Esophagus muscularis mucosa (tissue), 4 donors: Measurements from ENCODE around the gene SCARF2. TPM values are rescaled to one million over a fixed set of nuclear protein-coding genes. Genes with fewer than 3 reads are reported as not detected.
"Not testable (repeated sequence)": the region's sequence is repeated elsewhere in the genome, so short reads cannot be mapped to it uniquely, and the experiment has no call there.

Experiments used
- DNase-seq: peaks from one replicate; pipeline ENCODE4 v3.0.0-alpha.2; 2017; ENCODE audit errors: extremely low spot score
- H3K27ac ChIP-seq, 4 donors: fragments of 200-600 bp; sonication (generic); replicated peaks in 1 of 4; 1 replicate in 3 of 4; 2 replicates in 1 of 4; pipeline ENCODE4 v1.5.1; 2016 to 2019; ENCODE audit warnings: mild to moderate bottlenecking in 1 of 4
- H3K27me3 ChIP-seq, 4 donors: fragments of 200-600 bp; sonication (generic); one replicate each; pipeline versions ENCODE4 v1.5.1 to v1.6.0; 2016 to 2019
- H3K36me3 ChIP-seq, 4 donors: fragments of 200-600 bp; sonication (generic); one replicate each; pipeline ENCODE4 v1.5.1; 2016 to 2019
- H3K4me1 ChIP-seq, 4 donors: fragments of 200-600 bp; sonication (generic); one replicate each; pipeline ENCODE4 v1.5.1; 2016 to 2019
- H3K4me3 ChIP-seq, 4 donors: fragments of 200-600 bp; sonication (generic); 1 replicate in 2 of 4; 2 replicates in 2 of 4; pipeline ENCODE4 v1.5.1; 2016 to 2019; ENCODE audit warnings: mild to moderate bottlenecking in 4 of 4, moderate library complexity in 1 of 4
- H3K9me3 ChIP-seq, 4 donors: fragments of 200-600 bp; sonication (generic); 1 replicate in 3 of 4; 2 replicates in 1 of 4; pipeline ENCODE4 v1.5.1; 2016 to 2019
- EP300 ChIP-seq: sonication (generic); formaldehyde crosslinking; IDR thresholded peaks from one replicate; pipeline ENCODE4 v1.6.1; 2017; ENCODE audit warnings: antibody characterized with exemption
- POLR2A ChIP-seq: fragments of 450-650 bp; IDR thresholded peaks from one replicate; pipeline ENCODE4 v1.6.1; 2017; ENCODE audit warnings: antibody characterized with exemption, moderate library complexity, mild to moderate bottlenecking, low read depth
- POLR2AphosphoS5 ChIP-seq, 2 donors: sonication (generic); formaldehyde crosslinking; IDR thresholded peaks; one replicate each; pipeline ENCODE4 v1.6.1; 2017; ENCODE audit warnings: antibody characterized with exemption in 2 of 2
- WGBS: methylation state at CpG from one replicate; pipeline ENCODE4 v1.1.5; 2018; 5-methylcytosine and 5-hydroxymethylcytosine counted together
- intact Hi-C: fragments of 100-400 bp; cut with DNase I; formaldehyde crosslinking; loops from one replicate; pipeline ENCODE4 v1.15.1; 2023
- total RNA-seq, 4 donors: library from RNA; depleted of rRNA; stranded (reverse); fragments of >200 nt; gene quantifications; one replicate each; pipeline versions ENCODE4 v1.1.0 to v1.2.1, GENCODE V29; 2016
- TF ChIP-seq, protein P1 (sequence below), 3 experiments: fragments of 200-600 bp in 2 of 3; fragments of 450-650 bp in 1 of 3; sonication (generic) in 2 of 3; IDR thresholded peaks; one replicate each; pipeline ENCODE4 v1.5.1; 2017 to 2019; ENCODE audit warnings: antibody characterized with exemption in 3 of 3, mild to moderate bottlenecking in 2 of 3, moderate library complexity in 1 of 3

The SCARF2 gene
- total RNA-seq, 4 donors from 2014 or later: 14.5 to 31.6 (median 22.2) TPM

DNA sequence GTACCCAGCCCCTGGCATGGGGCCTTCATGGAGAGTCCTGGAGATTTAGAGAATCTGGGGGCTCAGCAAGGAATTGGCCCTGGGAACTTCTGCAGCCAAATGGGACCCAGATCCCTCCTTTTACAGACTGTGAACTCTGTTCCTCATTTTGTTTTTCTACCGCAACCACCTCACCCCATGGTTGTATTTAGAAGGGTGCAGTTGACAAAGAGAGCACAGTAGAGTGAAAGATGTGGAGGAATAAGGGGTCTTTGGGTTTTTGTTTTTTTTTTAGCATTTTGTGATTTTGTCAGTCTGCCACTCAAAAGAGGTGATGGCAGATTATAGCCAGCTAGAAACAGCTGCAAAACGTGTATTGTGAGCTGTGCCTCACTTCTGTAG is 41.7 kb downstream of the SCARF2 start:
- H3K9me3 ChIP-seq: no peaks in the 10 kb centered on the region
- 63% methylated on average over 2 of the region's 2 CpGs for WGBS
- TF ChIP-seq POLR2AphosphoS5 (IDR thresholded peaks at IDR 0.05) (no peak), EP300 (no peak), POLR2A (no peak)
- TF ChIP-seq, protein P1, sequence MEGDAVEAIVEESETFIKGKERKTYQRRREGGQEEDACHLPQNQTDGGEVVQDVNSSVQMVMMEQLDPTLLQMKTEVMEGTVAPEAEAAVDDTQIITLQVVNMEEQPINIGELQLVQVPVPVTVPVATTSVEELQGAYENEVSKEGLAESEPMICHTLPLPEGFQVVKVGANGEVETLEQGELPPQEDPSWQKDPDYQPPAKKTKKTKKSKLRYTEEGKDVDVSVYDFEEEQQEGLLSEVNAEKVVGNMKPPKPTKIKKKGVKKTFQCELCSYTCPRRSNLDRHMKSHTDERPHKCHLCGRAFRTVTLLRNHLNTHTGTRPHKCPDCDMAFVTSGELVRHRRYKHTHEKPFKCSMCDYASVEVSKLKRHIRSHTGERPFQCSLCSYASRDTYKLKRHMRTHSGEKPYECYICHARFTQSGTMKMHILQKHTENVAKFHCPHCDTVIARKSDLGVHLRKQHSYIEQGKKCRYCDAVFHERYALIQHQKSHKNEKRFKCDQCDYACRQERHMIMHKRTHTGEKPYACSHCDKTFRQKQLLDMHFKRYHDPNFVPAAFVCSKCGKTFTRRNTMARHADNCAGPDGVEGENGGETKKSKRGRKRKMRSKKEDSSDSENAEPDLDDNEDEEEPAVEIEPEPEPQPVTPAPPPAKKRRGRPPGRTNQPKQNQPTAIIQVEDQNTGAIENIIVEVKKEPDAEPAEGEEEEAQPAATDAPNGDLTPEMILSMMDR (IDR thresholded peaks at IDR 0.05): no peak

DNA sequence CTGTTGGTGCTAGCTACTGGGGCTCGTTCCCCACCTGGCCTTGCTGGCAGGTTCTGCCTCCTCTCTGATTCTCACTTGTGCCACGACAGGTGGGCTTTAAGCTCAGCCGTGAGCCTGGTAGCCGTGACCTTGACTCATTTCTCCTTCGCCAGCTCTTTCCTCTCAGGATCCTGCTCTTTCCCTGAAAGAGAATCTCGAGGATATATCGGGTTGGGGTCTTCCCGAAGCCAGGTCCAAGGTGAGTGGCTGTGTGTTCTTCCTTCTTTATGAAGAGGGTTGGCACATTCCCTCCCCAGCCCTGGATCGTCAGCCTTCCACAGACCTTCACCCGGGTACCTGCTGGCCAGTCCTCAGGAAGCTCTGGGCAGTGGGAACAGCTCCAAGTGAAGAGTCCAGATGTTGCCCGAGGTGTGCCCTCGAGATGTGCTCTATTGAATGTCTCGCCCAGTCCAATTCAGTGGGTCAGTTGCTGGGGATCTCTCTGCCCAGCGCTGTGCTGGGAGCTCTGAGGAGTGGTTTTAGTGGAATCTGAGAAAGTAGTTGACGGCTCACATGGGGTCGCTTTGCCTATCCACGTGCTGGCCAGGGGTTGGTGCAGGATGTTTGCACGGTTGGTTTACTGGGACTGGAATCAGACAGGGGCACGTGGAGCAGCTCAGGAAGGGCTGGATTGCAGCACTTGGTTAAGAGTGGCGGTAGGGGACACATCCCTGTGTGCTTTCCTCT is 42.3 kb downstream of the SCARF2 start:
- H3K4me3 ChIP-seq: peak overlapping the region; percentile 85 to 94 (median 86)
- H3K27me3 ChIP-seq: no peaks in the 10 kb centered on the region
- H3K9me3 ChIP-seq: no peaks in the 10 kb centered on the region
- intact Hi-C loops: loop anchor here (10.0 kb wide), 1 partner anchor 71 kb away; the partner anchor contains the start of gene DGCR6L
- H3K4me1 ChIP-seq: peaks cover 13 to 37% (median 28%) of the 10 kb centered on the region in 4 donors
- no peak for TF ChIP-seq EP300
- no peak for TF ChIP-seq POLR2AphosphoS5 (IDR thresholded peaks at IDR 0.05)
- no peak for TF ChIP-seq POLR2A
- TF ChIP-seq, protein P1 (IDR thresholded peaks at IDR 0.05): no peak
- peak; percentile 89 for DNase-seq
- H3K27ac ChIP-seq: no peak overlapping the region
- 85% methylated on average over 16 of the region's 20 CpGs for WGBS
- no peaks in the 10 kb centered on the region for H3K36me3 ChIP-seq

More for the DNA sequence above, 41.7 kb downstream of the SCARF2 start:
- Histone ChIP-seq H3K36me3 (peaks cover 0 to 5% (median 5%) of the 10 kb centered on the region in 4 donors), H3K27me3 (no peaks in the 10 kb centered on the region), H3K4me3 (no peak overlapping the region), H3K4me1 (peaks cover 13 to 37% (median 28%) of the 10 kb centered on the region in 4 donors), H3K27ac (no peak overlapping the region)
- intact Hi-C loops: loop anchor here (10.0 kb wide), 1 partner anchor 71 kb away; the partner anchor contains the start of gene DGCR6L
- DNase-seq: no peak

DNA sequence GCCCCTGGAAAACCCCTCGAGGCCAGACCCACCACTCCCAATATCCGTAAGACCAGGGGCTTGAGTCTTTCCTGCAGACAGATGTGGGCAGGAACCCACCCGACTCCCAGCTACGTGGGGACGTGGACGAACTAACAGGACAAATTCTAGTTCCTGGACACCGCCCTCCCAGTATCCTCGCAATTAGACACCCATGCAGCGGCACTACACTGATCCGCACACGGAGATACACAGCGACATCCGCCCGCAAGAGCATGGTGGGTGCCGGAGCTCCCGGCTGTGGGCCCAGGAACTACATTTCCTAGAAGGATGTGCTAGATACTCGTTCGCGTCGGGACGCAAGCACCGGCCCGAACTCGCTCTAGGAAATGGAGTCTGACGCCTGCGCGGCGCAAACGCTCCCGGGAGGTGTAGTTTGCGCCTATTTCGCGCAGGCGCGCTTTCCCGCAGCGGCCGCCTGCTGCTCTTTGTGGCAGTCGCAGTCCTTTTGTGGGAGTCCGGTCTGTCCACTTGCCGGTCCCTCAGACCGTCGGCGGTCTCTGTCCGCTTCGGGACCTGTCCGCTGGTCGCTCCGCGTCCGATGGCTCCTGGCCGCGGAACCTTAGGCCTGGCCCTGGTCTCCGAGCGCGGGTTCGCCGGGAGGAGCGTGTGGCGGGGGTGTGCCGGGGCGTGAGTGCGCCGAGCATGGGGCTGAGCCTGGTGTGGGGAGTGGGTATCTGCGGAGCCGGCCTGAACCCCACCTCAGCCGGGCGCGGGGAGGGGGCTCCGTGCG is 43.7 kb downstream of the SCARF2 start, which contains the start of gene ZNF74:
Gene ZNF74, plus strand, starts transcription at position 447 of the 772 bp plus-strand sequence. CDS start 478 bp downstream, outside the sequence.
- Histone ChIP-seq H3K27me3 (no peaks in the 10 kb centered on the region), H3K36me3 (no peaks in the 10 kb centered on the region), H3K9me3 (no peaks in the 10 kb centered on the region), H3K4me3 (peak within 1 kb of the TSS; percentile 85 to 94 (median 86)), H3K27ac (peak within 1 kb of the TSS; percentile 78 to 85 (median 79)), H3K4me1 (peaks cover 13 to 37% (median 28%) of the 10 kb centered on the region in 4 donors)
- peak; percentile 95 for DNase-seq
- TF ChIP-seq, protein P1 (IDR thresholded peaks at IDR 0.05): peak in 1 of 3 experiments; percentile 26
- TF ChIP-seq POLR2AphosphoS5 (IDR thresholded peaks at IDR 0.05) (peak; percentile 85 to 90), POLR2A (no peak), EP300 (no peak)
- intact Hi-C loops: loop anchor here (10.0 kb wide), 1 partner anchor 69 kb away; the partner anchor contains the start of gene DGCR6L
- 5% methylated on average over 16 of the region's 71 CpGs for WGBS

DNA sequence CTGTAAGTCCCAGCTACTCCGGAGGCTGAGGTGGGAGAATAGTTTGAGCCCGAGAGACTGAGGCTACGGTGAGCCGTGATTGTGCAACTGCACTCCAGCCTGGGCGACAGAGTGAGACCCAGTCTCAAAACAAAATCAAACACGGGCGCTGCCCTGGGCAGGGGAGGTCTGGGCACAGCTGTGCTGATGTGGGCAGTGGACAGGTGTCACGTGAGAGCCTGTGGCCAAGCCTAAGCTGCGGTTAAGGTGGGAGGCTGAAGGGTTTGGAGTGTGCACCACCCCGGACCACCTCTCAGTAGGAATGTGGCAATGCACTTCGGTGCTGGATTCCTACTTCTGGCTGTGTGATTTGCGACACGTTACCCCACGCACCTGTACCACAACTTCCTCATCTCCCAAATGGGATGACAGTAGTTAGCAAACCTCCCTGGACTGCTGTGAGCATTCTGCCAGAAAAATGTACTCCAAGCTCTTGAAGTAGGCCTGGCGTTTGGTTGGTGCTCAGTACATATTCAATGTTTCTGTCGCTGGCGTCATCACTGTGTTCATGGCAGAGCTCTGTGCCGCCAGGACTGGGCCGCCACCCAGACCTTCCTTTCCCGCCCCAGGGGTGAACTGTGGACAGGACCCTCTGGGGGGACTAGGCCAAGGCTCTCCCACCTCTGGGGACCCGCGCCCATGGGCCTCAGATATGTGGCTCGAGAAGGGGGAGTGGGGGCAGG is 44.5 kb downstream of the SCARF2 start:
- no peak for TF ChIP-seq EP300
- TF ChIP-seq POLR2A: no peak
- TF ChIP-seq, protein P1 (IDR thresholded peaks at IDR 0.05): no peak
- TF ChIP-seq POLR2AphosphoS5 (IDR thresholded peaks at IDR 0.05): no peak
- Histone ChIP-seq H3K4me1 (peaks cover 13 to 37% (median 28%) of the 10 kb centered on the region in 4 donors), H3K27me3 (no peaks in the 10 kb centered on the region), H3K36me3 (no peaks in the 10 kb centered on the region), H3K27ac (peak overlapping the region; percentile 78 to 85 (median 79)), H3K4me3 (peak overlapping the region; percentile 85 to 94 (median 86)), H3K9me3 (no peaks in the 10 kb centered on the region)
- intact Hi-C loops: loop anchor here (10.0 kb wide), 1 partner anchor 68 kb away; the partner anchor contains the start of gene DGCR6L
- DNase-seq: peak; percentile 74
- over 99% methylated on average over 15 of the region's 23 CpGs for WGBS

DNA sequence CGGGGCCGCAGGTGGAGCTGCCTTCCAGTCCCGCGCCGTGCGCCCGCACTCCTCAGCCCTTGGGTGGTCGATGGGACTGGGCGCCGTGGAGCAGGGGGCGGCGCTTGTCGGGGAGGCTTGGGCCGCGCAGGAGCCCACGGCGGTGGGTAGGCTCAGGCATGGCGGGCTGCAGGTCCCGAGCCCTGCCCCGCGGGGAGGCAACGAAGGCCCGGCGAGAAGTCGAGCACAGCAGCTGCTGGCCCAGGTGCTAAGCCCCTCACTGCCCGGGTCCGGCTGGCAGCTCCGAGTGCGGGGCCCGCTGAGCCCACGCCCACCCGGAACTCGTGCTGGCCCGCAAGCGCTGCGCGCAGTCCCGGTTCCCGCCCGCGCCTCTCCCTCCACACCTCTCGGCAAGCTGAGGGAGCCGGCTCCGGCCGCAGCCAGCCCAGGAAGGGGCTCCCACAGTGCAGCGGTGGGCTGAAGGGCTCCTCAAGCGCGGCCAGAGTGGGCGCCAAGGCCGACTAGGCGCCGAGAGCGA is 45.2 kb downstream of the SCARF2 start:
- not testable (repeated sequence) for H3K4me3 ChIP-seq, H3K9me3 ChIP-seq, H3K27me3 ChIP-seq, H3K27ac ChIP-seq, H3K36me3 ChIP-seq
- intact Hi-C loops: loop anchor here (10.0 kb wide), 1 partner anchor 68 kb away; the partner anchor contains the start of gene DGCR6L
- WGBS: 99% methylated on average over 33 of the region's 53 CpGs
- DNase-seq: peak; percentile 34
- H3K4me1 ChIP-seq: peaks cover 13 to 37% (median 28%) of the 10 kb centered on the region in 4 donors
